ENCODE data around the gene PRPF6.

Gene PRPF6

DNA sequence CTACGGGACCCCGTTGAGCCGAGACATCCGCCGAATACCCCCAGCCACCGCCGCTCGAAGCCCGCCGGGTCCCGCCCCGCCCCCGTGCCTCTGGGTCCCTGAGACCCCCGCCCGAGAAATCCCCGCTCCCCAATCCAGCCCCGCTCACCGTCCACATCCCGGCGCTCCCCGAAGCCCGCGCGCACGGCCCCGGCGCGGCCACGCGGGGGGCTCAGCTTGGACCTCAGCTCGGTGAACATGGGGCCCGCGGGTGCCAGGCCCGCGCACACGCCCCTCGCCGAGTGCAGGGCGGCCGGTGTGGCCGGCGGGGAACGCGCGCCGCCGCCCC, 1.7 kb upstream of the PRPF6 start:
- H3K4me3 ChIP-seq (ENCODE audit: low read length): peak overlapping the region; percentile 60
- H4K5ac ChIP-seq (ENCODE audit: low read length): no peak overlapping the region
- peak overlapping the region; percentile 93 for H3K4me2 ChIP-seq (ENCODE audit: low read length)
- H3K23ac ChIP-seq (ENCODE audit: low read length): no peak overlapping the region
- no peaks in the 10 kb centered on the region for H3K27me3 ChIP-seq (ENCODE audit: insufficient read depth, low read length, poor library complexity)
- no peak overlapping the region for H2BK120ac ChIP-seq (ENCODE audit: low read depth, low read length)
- peak overlapping the region; percentile 79 for H3K9ac ChIP-seq (ENCODE audit: low read length)
- H3K56ac ChIP-seq (ENCODE audit: low read length): peak overlapping the region; percentile 88
- no peak overlapping the region for H4K8ac ChIP-seq (ENCODE audit: low read depth, low read length)
- H3K27ac ChIP-seq (ENCODE audit: low read depth, low read length): no peak overlapping the region
- DNase-seq: no peak
- no peak overlapping the region for H2BK15ac ChIP-seq (replicated peaks; ENCODE audit: low read depth)
- H3K36me3 ChIP-seq (ENCODE audit: control insufficient read depth, insufficient read depth, low read length): peaks cover 2% of the 10 kb centered on the region
- H3K18ac ChIP-seq (ENCODE audit: low read length): peak overlapping the region; percentile 54
- peaks cover 13% of the 10 kb centered on the region for H3K79me2 ChIP-seq (ENCODE audit: control insufficient read depth, insufficient read depth, low read length)
- H2BK5ac ChIP-seq (ENCODE audit: low read length): no peak overlapping the region
- WGBS (ENCODE audit: extremely low coverage, insufficient coverage, low lambda C conversion rate): no CpG with 5 or more reads among the region's 47 CpGs
- H2AK5ac ChIP-seq (ENCODE audit: low read length): no peak overlapping the region
- peaks cover 13% of the 10 kb centered on the region for H3K79me1 ChIP-seq (ENCODE audit: low read length)
- H3K4ac ChIP-seq (ENCODE audit: low read depth, low read length): peak overlapping the region; percentile 49
- H3K4me1 ChIP-seq (ENCODE audit: control insufficient read depth, low read depth, low read length): peaks cover 4% of the 10 kb centered on the region

DNA sequence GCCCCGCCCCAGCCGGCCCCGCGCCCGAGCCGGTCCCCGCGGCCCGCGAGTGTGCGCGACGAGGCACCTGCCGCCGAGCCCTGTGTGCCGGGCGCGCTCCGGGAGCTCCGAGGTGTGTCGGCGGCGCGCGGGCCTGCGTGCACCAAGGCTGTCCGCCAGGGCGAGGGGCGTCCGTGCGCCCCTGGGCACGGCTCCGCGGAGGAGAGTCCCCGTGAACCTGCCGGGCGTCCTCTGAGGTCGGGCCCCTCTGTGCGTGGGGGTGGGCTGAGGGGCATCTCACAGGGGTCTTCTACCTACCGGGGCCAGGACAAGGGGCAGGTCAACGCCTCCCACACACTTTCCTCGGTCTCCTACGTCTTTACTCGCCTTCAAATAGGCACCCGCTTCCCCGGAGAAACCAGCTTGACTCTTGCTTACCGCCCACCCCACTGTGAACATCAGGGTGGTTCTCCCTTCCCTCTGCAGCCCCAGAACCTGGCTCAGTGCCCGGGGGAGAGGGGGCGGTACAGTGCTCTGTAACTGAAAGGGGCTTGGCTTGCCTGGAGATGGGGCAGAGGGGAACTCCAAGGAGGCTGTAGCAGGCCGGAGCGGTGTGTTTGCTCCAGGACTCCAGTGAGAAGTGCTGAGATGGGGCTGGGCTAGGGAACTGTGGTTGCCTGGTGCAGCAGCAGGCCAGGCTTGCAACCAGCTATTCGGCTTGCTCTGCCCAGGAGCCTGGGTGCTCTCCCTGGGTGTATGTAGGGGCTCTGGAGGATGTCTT, 1.2 kb upstream of the PRPF6 start, which contains the start of gene SAMD10:
Gene SAMD10, minus strand, starts transcription at position 86 of the 760 bp plus-strand sequence. CDS start 175 bp downstream, outside the sequence.
- peak within 1 kb of the TSS; percentile 26 for H4K5ac ChIP-seq (ENCODE audit: low read length)
- H3K4me2 ChIP-seq (ENCODE audit: low read length): peak within 1 kb of the TSS; percentile 93
- no peak within 1 kb of the TSS for H3K27ac ChIP-seq (ENCODE audit: low read depth, low read length)
- WGBS (ENCODE audit: extremely low coverage, insufficient coverage, low lambda C conversion rate): no CpG with 5 or more reads among the region's 52 CpGs
- peak within 1 kb of the TSS; percentile 20 for H2AK5ac ChIP-seq (ENCODE audit: low read length)
- H2BK15ac ChIP-seq (replicated peaks; ENCODE audit: low read depth): no peak within 1 kb of the TSS
- peaks cover 4% of the 10 kb centered on the region for H3K4me1 ChIP-seq (ENCODE audit: control insufficient read depth, low read depth, low read length)
- H3K56ac ChIP-seq (ENCODE audit: low read length): peak within 1 kb of the TSS; percentile 88
- no peaks in the 10 kb centered on the region for H3K27me3 ChIP-seq (ENCODE audit: insufficient read depth, low read length, poor library complexity)
- peak within 1 kb of the TSS; percentile 79 for H3K9ac ChIP-seq (ENCODE audit: low read length)
- H3K4ac ChIP-seq (ENCODE audit: low read depth, low read length): peak within 1 kb of the TSS; percentile 49
- H3K79me2 ChIP-seq (ENCODE audit: control insufficient read depth, insufficient read depth, low read length): peaks cover 13% of the 10 kb centered on the region
- H4K8ac ChIP-seq (ENCODE audit: low read depth, low read length): no peak within 1 kb of the TSS
- peak within 1 kb of the TSS; percentile 80 for H3K23ac ChIP-seq (ENCODE audit: low read length)
- peaks cover 2% of the 10 kb centered on the region for H3K36me3 ChIP-seq (ENCODE audit: control insufficient read depth, insufficient read depth, low read length)
- no peak within 1 kb of the TSS for H2BK5ac ChIP-seq (ENCODE audit: low read length)
- no peak within 1 kb of the TSS for H2BK120ac ChIP-seq (ENCODE audit: low read depth, low read length)
- H3K4me3 ChIP-seq (ENCODE audit: low read length): peak within 1 kb of the TSS; percentile 60
- H3K18ac ChIP-seq (ENCODE audit: low read length): peak within 1 kb of the TSS; percentile 54
- H3K79me1 ChIP-seq (ENCODE audit: low read length): peaks cover 13% of the 10 kb centered on the region
- DNase-seq: peak; percentile 42

DNA sequence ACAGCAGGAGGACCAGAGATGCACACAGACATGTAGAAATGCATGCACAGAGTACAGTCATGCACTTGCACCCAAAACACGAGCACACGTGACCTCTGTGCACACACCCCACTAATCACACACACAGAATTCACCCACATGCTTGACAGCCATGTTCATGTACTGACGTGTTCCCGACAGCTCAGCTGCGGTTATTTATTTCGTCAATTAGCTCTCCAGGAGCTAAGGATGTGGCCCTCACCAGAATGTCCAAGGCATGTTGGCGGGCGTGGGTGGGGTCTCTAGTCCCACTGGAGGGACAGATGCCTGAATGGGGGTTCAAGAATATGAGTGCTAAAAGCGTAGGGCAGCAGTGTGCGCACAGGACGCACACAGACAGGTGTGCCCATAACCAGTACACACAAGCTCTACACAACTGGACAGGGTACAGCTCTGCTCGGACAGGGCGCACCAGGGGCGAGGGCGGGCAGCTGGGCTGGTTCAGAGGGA, 571 bp upstream of the PRPF6 start:
- Histone ChIP-seq H2BK120ac (ENCODE audit: low read depth, low read length) (no peak overlapping the region), H2BK15ac (replicated peaks; ENCODE audit: low read depth) (no peak overlapping the region), H3K18ac (ENCODE audit: low read length) (no peak overlapping the region), H3K4me2 (ENCODE audit: low read length) (no peak overlapping the region), H3K79me1 (ENCODE audit: low read length) (peaks cover 13% of the 10 kb centered on the region), H3K56ac (ENCODE audit: low read length) (peak overlapping the region; percentile 61), H3K79me2 (ENCODE audit: control insufficient read depth, insufficient read depth, low read length) (peaks cover 13% of the 10 kb centered on the region), H2AK5ac (ENCODE audit: low read length) (peak overlapping the region; percentile 20), H3K36me3 (ENCODE audit: control insufficient read depth, insufficient read depth, low read length) (peaks cover 2% of the 10 kb centered on the region), H4K5ac (ENCODE audit: low read length) (peak overlapping the region; percentile 26), H3K4me3 (ENCODE audit: low read length) (no peak overlapping the region), H3K4me1 (ENCODE audit: control insufficient read depth, low read depth, low read length) (peaks cover 4% of the 10 kb centered on the region), H3K27me3 (ENCODE audit: insufficient read depth, low read length, poor library complexity) (no peaks in the 10 kb centered on the region), H3K27ac (ENCODE audit: low read depth, low read length) (no peak overlapping the region), H4K8ac (ENCODE audit: low read depth, low read length) (no peak overlapping the region), H2BK5ac (ENCODE audit: low read length) (no peak overlapping the region), H3K23ac (ENCODE audit: low read length) (no peak overlapping the region), H3K4ac (ENCODE audit: low read depth, low read length) (peak overlapping the region; percentile 45), H3K9ac (ENCODE audit: low read length) (peak overlapping the region; percentile 16)
- no CpG with 5 or more reads among the region's 15 CpGs for WGBS (ENCODE audit: extremely low coverage, insufficient coverage, low lambda C conversion rate)
- DNase-seq: no peak

DNA sequence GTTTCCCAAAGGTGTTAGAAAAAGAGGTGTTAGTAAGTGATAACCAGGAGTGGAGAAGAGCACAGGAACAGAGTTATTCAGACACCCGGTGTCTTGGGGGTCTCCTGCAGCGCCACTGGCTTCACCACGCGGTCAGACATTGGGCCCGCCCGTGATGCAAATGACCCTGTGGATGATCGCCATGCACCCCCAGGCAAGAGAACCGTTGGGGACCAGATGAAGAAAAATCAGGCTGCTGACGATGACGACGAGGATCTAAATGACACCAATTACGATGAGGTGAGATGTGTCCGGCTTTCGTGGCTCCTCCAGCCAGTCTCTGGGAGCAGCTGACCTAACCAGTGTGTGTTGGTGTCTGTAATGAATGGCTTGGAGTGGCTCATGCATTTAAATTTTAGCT, 2.0 kb downstream of the PRPF6 start:
- no peak overlapping the region for H3K23ac ChIP-seq (ENCODE audit: low read length)
- H3K4ac ChIP-seq (ENCODE audit: low read depth, low read length): no peak overlapping the region
- H2BK15ac ChIP-seq (replicated peaks; ENCODE audit: low read depth): no peak overlapping the region
- H3K27ac ChIP-seq (ENCODE audit: low read depth, low read length): no peak overlapping the region
- no CpG with 5 or more reads among the region's 14 CpGs for WGBS (ENCODE audit: extremely low coverage, insufficient coverage, low lambda C conversion rate)
- no peak overlapping the region for H3K4me2 ChIP-seq (ENCODE audit: low read length)
- no peak overlapping the region for H3K4me3 ChIP-seq (ENCODE audit: low read length)
- no peak overlapping the region for H2BK5ac ChIP-seq (ENCODE audit: low read length)
- no peak overlapping the region for H4K8ac ChIP-seq (ENCODE audit: low read depth, low read length)
- H3K4me1 ChIP-seq (ENCODE audit: control insufficient read depth, low read depth, low read length): peaks cover 4% of the 10 kb centered on the region
- H3K27me3 ChIP-seq (ENCODE audit: insufficient read depth, low read length, poor library complexity): no peaks in the 10 kb centered on the region
- H3K36me3 ChIP-seq (ENCODE audit: control insufficient read depth, insufficient read depth, low read length): peaks cover 2% of the 10 kb centered on the region
- peaks cover 13% of the 10 kb centered on the region for H3K79me1 ChIP-seq (ENCODE audit: low read length)
- no peak for DNase-seq
- H3K18ac ChIP-seq (ENCODE audit: low read length): no peak overlapping the region
- no peak overlapping the region for H3K56ac ChIP-seq (ENCODE audit: low read length)
- H3K9ac ChIP-seq (ENCODE audit: low read length): no peak overlapping the region
- peaks cover 13% of the 10 kb centered on the region for H3K79me2 ChIP-seq (ENCODE audit: control insufficient read depth, insufficient read depth, low read length)
- no peak overlapping the region for H2BK120ac ChIP-seq (ENCODE audit: low read depth, low read length)
- H4K5ac ChIP-seq (ENCODE audit: low read length): no peak overlapping the region
- no peak overlapping the region for H2AK5ac ChIP-seq (ENCODE audit: low read length)

DNA sequence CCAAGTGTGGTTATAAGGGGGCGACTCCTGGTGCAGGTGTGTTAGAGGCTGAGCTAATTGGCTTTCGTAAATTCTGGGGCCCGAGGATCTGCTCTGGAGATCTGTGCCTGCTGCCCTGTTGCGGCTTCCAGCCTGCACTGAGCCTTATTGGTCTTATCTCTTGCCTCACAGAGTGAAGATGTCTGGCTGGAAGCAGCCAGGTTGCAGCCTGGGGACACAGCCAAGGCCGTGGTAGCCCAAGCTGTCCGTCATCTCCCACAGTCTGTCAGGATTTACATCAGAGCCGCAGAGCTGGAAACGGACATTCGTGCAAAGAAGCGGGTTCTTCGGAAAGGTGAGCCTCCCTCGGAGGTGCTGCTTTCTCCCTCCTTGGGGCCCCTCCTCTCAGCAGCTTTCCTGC, 20.0 kb downstream of the PRPF6 start:
- Histone ChIP-seq H2BK15ac (replicated peaks; ENCODE audit: low read depth) (no peak overlapping the region), H3K18ac (ENCODE audit: low read length) (no peak overlapping the region), H3K36me3 (ENCODE audit: control insufficient read depth, insufficient read depth, low read length) (peaks cover 16% of the 10 kb centered on the region), H2BK5ac (ENCODE audit: low read length) (no peak overlapping the region), H3K4me2 (ENCODE audit: low read length) (no peak overlapping the region), H3K4ac (ENCODE audit: low read depth, low read length) (no peak overlapping the region), H3K4me3 (ENCODE audit: low read length) (no peak overlapping the region), H2BK120ac (ENCODE audit: low read depth, low read length) (no peak overlapping the region), H4K8ac (ENCODE audit: low read depth, low read length) (no peak overlapping the region), H3K4me1 (ENCODE audit: control insufficient read depth, low read depth, low read length) (no peaks in the 10 kb centered on the region), H3K79me1 (ENCODE audit: low read length) (no peaks in the 10 kb centered on the region), H3K27me3 (ENCODE audit: insufficient read depth, low read length, poor library complexity) (no peaks in the 10 kb centered on the region), H3K23ac (ENCODE audit: low read length) (no peak overlapping the region), H3K56ac (ENCODE audit: low read length) (no peak overlapping the region), H3K27ac (ENCODE audit: low read depth, low read length) (no peak overlapping the region), H2AK5ac (ENCODE audit: low read length) (no peak overlapping the region), H3K79me2 (ENCODE audit: control insufficient read depth, insufficient read depth, low read length) (no peaks in the 10 kb centered on the region), H3K9ac (ENCODE audit: low read length) (no peak overlapping the region), H4K5ac (ENCODE audit: low read length) (no peak overlapping the region)
- DNase-seq: no peak
- WGBS (ENCODE audit: extremely low coverage, insufficient coverage, low lambda C conversion rate): no CpG with 5 or more reads among the region's 12 CpGs

All from mesendoderm (in vitro differentiated cells).